Activated T-helper 9 cell treated with anti-CD3 and anti-CD28 coated beads, Interleukin-2, amount 50 U/mL, for 16 hours (primary cell): ENCODE data around the gene CAPZB.

Source experiments
- DNase-seq: peaks from one replicate; pipeline ENCODE4 v3.0.0-alpha.2; 2020; ENCODE audit warnings: low read depth

The CAPZB gene

DNA sequence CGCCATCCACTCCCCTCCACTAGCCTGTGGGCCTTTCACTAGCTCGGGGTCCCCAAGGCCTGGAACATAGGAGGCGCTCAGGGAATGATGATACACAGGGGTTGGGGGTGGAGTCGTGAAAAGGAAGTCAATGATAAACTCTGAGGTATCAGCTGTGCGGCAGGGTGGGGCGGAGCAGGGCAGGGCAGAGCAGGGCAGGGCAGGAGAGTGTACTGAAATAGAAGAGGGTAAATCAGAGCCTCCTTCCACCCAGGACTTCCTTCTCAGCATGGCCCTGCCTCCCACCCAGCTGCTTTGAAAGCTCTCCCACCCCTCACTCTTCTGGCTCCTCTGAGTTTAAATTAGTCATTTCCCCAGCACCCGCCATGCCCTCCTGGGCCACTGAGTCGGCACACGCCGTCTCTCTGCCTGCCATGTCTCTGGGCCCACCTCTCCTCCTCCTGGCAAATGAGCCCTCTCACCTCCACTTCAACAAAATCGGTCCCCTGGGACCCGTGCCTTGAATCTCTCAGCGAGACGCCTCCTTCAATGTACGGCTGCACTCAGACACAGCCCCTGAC, 16.9 kb downstream of the CAPZB start:
- peak; percentile 44 for DNase-seq

GRCh38 chr1:19467199-19468187, 17.8 kb downstream of the CAPZB start:
- DNase-seq, result no peak

GRCh38 chr1:19466112-19466561, 19.2 kb downstream of the CAPZB start:
- DNase-seq, result no peak

GRCh38 chr1:19465650-19466049, 19.7 kb downstream of the CAPZB start:
- no peak for DNase-seq

GRCh38 chr1:19465123-19465522, 20.2 kb downstream of the CAPZB start:
- no peak for DNase-seq

- DNase-seq, result no peak
These were observed 20.6 kb downstream of the CAPZB start for GRCh38 chr1:19464696-19465095.

GRCh38 chr1:19463504-19463803, 21.9 kb downstream of the CAPZB start:
- no peak for DNase-seq

- no peak for DNase-seq
These were observed 22.4 kb downstream of the CAPZB start for GRCh38 chr1:19462781-19463503.

DNA sequence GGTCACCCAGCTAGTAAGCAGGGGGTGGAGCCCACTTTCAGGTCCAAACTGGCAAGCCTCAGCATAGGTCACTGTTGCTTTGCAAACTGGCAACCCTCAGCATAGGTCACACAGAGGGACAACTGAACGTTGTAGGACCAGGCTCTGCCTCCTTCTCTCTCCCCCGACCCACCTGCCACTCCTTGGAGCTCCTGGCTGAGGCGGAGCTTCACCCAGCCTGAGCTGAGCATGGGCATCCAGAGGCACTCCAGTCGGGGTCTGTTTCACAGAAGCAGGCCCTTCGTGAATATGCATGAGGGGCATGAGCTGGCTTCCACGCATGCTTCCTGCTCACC, 24.2 kb downstream of the CAPZB start:
- DNase-seq, result no peak

DNA sequence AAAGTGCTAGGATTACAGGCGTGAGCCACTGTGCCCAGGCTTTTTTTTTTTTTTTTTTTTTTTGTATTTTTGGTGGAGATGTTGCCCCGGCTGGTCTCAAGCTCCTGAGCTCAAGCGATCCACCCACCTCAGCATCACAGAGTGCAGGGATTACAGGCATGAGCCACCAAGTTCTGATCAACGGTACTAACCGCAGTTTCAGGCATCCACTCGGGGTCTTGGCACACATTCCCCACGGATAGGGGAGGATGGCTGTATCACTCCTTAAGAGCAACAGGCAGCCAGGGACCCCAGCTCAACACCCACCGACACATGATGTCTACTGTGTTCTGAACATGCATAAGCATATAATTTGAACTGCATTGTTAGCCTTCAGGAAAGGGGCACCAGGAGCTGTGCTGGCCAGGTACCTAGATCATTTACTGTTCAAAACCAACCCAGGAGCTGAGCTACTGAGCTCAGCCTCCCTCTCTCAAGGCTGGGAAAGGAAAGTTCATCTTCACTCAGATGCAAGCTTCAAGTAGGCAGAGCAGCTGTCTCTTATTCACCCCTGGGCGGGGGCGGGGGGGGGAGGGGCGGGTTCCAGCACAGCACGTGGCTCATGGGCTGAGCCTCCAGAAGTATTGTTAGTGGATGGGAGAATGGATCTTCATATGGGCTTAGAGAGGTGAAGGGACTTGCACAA, 24.7 kb downstream of the CAPZB start:
- DNase-seq, result no peak

DNA sequence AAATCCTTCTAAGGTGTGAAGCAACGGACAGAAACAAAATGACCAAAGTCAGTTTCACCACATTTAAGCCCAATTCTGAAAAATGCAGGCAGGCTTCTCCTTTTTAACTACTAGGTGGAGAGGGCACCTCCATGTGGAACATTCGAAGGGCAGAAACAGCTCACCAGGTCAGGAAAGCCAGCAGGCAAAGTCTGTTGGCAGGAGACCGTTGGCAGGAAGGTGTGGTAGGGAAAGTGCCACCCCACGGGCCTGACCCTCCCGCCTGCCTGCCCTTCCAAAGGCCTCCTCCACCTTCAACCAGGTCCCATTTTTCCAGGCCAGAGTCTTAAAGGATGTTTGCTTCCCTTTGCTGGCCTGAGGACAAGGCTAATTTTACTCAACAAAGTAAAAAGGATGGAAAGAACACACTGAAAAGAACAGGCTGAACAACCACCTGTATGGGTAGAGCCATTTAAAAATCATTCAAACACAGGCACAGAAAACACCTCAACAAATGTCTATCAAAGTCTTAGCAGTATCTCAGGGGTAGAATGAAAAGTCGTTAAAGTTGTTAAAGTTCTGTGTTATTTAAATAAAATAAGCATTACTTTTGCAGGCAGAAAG, 26.4 kb downstream of the CAPZB start:
- no peak for DNase-seq

DNA sequence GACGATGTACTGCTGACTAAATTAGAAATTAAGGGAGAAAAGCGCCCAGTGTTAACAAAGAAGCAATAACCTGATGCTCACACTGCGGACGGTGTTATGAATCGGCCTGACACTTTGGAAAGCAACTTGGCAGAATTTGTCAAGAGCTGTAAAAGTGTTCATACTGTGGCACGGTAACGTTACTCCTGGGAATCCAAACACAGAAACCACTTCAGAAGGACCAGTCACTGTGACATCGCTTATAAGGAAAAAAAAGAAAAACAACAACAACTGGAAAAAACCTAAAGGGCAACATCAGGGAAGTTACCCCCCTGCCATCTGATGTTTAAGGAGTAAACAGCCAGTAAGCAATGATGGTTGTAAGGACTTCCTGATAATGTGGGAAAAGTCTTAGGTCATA, 27.7 kb downstream of the CAPZB start:
- no peak for DNase-seq

DNA sequence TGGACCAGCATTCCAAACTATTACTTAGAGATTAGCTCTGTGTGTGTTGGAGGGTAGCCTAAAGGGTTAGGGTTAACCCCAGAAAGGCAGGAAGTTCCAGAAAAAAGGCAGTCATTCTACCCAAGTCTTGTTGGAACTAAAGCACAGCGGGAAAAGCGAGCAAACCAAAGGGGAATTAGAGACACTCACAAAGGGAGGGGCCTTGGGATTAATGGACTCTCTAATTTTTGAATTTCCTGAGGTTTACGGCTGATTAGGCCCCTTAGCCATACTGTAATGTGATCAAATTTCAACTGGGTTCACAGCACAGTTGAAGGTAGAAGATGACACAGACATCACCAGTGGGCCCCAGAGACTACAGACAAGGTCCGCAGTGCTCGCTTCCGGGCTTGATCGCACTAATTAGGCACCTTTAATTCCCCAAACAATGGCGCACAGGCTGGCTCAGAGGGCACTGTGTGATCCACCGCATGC, 28.3 kb downstream of the CAPZB start:
- DNase-seq, result no peak

- DNase-seq, result no peak
These were observed 30.0 kb downstream of the CAPZB start for GRCh38 chr1:19455353-19455752.

- no peak for DNase-seq
These were observed 30.8 kb downstream of the CAPZB start for GRCh38 chr1:19454265-19455146.

DNA sequence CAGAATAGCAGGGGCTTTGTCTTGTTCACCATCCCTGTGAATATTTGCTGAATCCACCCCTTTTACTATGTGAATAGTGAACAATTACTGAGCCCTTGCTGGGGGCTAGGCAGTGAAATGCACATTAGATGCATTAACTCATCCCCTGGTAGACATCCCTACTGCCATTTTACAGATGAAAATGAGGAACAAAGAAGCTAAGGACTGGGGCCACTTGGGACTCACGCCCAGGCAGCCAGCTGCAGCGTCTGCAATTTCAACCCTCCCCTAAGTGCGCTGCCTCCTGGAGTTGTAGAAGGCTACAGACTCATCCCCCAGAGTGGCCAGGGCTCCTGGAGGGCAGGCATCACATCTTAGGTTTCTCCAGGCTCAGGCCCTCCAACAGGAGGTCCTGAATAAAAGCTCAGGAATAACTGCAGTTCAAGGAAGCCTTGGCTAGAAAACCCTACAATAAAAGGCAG, 31.6 kb downstream of the CAPZB start:
- DNase-seq, result no peak

- DNase-seq, result no peak
These were observed 33.1 kb downstream of the CAPZB start for GRCh38 chr1:19452221-19452663.

DNA sequence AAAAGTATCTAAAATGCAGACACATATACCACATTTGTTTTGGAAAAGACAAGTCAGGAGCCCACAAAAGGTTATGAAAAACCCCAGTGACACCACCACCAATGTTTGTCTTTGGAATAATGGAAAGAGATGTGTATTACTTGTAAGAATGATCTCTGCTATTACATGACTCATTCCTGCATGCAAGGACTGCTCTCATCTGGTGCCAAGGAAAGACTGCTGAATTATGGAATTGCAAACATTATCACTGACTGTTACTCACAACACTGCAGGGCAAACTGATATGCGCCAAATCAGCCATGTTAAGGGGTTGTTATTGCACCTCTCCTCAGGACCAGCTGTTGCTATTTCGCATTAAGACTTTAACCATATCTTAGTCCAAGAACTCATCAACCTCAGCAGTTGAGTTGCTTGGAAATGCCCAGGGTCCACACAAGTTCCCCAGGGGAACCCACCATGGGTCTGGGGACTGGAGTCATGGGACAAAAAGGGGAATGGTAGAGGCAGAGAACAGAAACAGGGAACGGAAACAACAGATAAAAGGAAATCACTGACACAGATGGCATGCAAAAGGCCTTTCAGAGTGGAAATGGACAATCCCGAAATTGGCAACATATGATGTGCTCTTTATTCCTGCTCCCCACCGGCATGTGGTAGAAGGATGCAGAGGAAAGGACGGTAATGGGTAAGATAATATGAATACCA, 34.4 kb downstream of the CAPZB start:
- DNase-seq, result no peak

GRCh38 chr1:19449454-19450228, 35.7 kb downstream of the CAPZB start:
- DNase-seq, result no peak
